ENCODE results near the gene ABCA9. TPM values are rescaled to one million over a fixed set of nuclear protein-coding genes. Genes with fewer than 3 reads are reported as not detected.
"Not testable (repeated sequence)": the region's sequence is repeated elsewhere in the genome, so short reads cannot be mapped to it uniquely, and the experiment has no call there.

ABCA9 gene
- total RNA-seq, 2 donors from 2014 or later, result 0.12 TPM; not detected in 1

- H3K27me3 Mint-ChIP-seq, result peaks cover 5 to 12% of the 10 kb centered on the region in 2 donors
- H3K4me1 Mint-ChIP-seq (ENCODE audit: low read depth in 2 of 2), result no peaks in the 10 kb centered on the region
- no peak for DNase-seq (ENCODE audit: low spot score)
- no peak overlapping the region for H3K27ac Mint-ChIP-seq
- H3K9me3 Mint-ChIP-seq, result peaks cover 3% of the 10 kb centered on the region
- no peak for ATAC-seq
- H3K36me3 Mint-ChIP-seq, result no peaks in the 10 kb centered on the region
- no peak overlapping the region for H3K4me3 Mint-ChIP-seq
Measured at GRCh38 chr17:68944435-68945035, 116.2 kb downstream of the ABCA9 start.

GRCh38 chr17:68943812-68944182 is 116.9 kb downstream of the ABCA9 start:
- H3K9me3 Mint-ChIP-seq; DNase-seq (ENCODE audit: low spot score); H3K36me3 Mint-ChIP-seq; H3K4me1 Mint-ChIP-seq (ENCODE audit: low read depth in 2 of 2); H3K4me3 Mint-ChIP-seq; ATAC-seq; H3K27ac Mint-ChIP-seq: not testable (repeated sequence)
- peaks cover 3 to 18% of the 10 kb centered on the region in 2 donors for H3K27me3 Mint-ChIP-seq

- peaks cover 3% of the 10 kb centered on the region for H3K9me3 Mint-ChIP-seq
- no peak for DNase-seq (ENCODE audit: low spot score)
- no peaks in the 10 kb centered on the region for H3K36me3 Mint-ChIP-seq
- peaks cover 3 to 19% of the 10 kb centered on the region in 2 donors for H3K27me3 Mint-ChIP-seq
- H3K4me3 Mint-ChIP-seq, result no peak overlapping the region
- no peak for ATAC-seq
- H3K27ac Mint-ChIP-seq, result no peak overlapping the region
- H3K4me1 Mint-ChIP-seq (ENCODE audit: low read depth in 2 of 2), result no peaks in the 10 kb centered on the region
Measured at GRCh38 chr17:68943123-68943811, 117.5 kb downstream of the ABCA9 start.

DNA sequence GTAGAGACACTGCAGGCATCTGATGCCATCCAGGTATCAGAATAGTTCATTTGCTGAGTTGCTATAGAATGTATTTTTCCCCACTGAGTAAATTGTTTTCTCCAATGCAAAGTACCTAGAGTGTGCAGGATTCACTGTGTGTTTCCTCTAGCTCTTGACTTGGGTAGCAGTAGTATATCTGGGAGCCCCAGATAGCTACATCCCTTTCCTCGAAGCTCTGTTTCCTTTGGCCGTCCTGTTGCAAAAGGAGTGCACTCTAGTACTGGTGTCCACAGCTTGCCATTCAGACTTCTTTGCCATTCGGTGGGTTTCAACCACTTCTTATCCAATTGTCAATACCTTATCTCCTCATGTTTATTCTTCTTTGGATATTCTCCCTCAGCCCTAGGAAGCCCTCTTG is 118.3 kb downstream of the ABCA9 start:
- no peaks in the 10 kb centered on the region for H3K36me3 Mint-ChIP-seq
- H3K27me3 Mint-ChIP-seq, result peaks cover 3 to 19% of the 10 kb centered on the region in 2 donors
- H3K4me1 Mint-ChIP-seq (ENCODE audit: low read depth in 2 of 2), result no peaks in the 10 kb centered on the region
- H3K9me3 Mint-ChIP-seq, result no peaks in the 10 kb centered on the region
- no peak overlapping the region for H3K27ac Mint-ChIP-seq
- DNase-seq (ENCODE audit: low spot score) (no peak), ATAC-seq (no peak)
- no peak overlapping the region for H3K4me3 Mint-ChIP-seq

DNA sequence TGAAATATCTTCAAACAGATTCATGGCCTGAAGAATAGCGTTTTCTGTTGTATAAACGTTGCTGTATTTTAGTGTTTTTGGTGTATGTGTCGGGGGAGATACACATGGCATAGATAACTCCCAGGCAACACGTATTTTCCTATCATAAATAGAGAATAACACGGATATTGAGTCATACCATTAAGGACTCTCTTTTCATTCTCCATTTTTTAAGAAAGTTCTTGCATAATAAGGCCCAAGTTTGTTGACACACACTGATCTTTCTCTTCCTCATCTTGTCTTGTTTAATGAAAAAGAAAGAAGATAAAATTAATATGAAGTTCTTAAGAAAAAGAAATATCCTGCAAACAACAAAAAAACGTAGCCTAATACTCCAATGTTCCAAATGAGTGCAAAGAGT is 119.0 kb downstream of the ABCA9 start:
- no peak for ATAC-seq
- Mint-ChIP-seq H3K4me3 (no peak overlapping the region), H3K4me1 (ENCODE audit: low read depth in 2 of 2) (no peaks in the 10 kb centered on the region), H3K27me3 (peaks cover 3 to 24% of the 10 kb centered on the region in 2 donors), H3K27ac (no peak overlapping the region), H3K9me3 (no peaks in the 10 kb centered on the region), H3K36me3 (no peaks in the 10 kb centered on the region)
- no peak for DNase-seq (ENCODE audit: low spot score)

- ATAC-seq, result no peak
- Mint-ChIP-seq H3K36me3 (no peaks in the 10 kb centered on the region), H3K27me3 (peaks cover 0 to 36% of the 10 kb centered on the region in 2 donors), H3K9me3 (no peaks in the 10 kb centered on the region), H3K4me3 (no peak overlapping the region), H3K27ac (no peak overlapping the region), H3K4me1 (ENCODE audit: low read depth in 2 of 2) (no peaks in the 10 kb centered on the region)
- no peak for DNase-seq (ENCODE audit: low spot score)
Measured at GRCh38 chr17:68939195-68939594, 121.5 kb downstream of the ABCA9 start.

GRCh38 chr17:68937890-68938514 is 122.7 kb downstream of the ABCA9 start:
- no peaks in the 10 kb centered on the region for H3K9me3 Mint-ChIP-seq
- no peaks in the 10 kb centered on the region for H3K4me1 Mint-ChIP-seq (ENCODE audit: low read depth in 2 of 2)
- H3K27ac Mint-ChIP-seq, result no peak overlapping the region
- H3K36me3 Mint-ChIP-seq, result no peaks in the 10 kb centered on the region
- no peak for DNase-seq (ENCODE audit: low spot score)
- ATAC-seq, result no peak
- no peak overlapping the region for H3K4me3 Mint-ChIP-seq
- peaks cover 0 to 36% of the 10 kb centered on the region in 2 donors for H3K27me3 Mint-ChIP-seq

- ATAC-seq (no peak), DNase-seq (ENCODE audit: low spot score) (no peak)
- H3K27ac Mint-ChIP-seq, result no peak overlapping the region
- H3K4me3 Mint-ChIP-seq, result no peak overlapping the region
- H3K36me3 Mint-ChIP-seq, result no peaks in the 10 kb centered on the region
- H3K9me3 Mint-ChIP-seq, result no peaks in the 10 kb centered on the region
- no peaks in the 10 kb centered on the region for H3K4me1 Mint-ChIP-seq (ENCODE audit: low read depth in 2 of 2)
- peaks cover 10 to 21% of the 10 kb centered on the region in 2 donors for H3K27me3 Mint-ChIP-seq
Measured at GRCh38 chr17:68927516-68927915, 133.2 kb downstream of the ABCA9 start.

- no peak for DNase-seq (ENCODE audit: low spot score)
- Mint-ChIP-seq H3K4me1 (ENCODE audit: low read depth in 2 of 2) (no peaks in the 10 kb centered on the region), H3K27ac (no peak overlapping the region), H3K27me3 (peaks cover 0 to 17% of the 10 kb centered on the region in 2 donors), H3K9me3 (no peaks in the 10 kb centered on the region), H3K4me3 (no peak overlapping the region), H3K36me3 (no peaks in the 10 kb centered on the region)
- ATAC-seq, result no peak
Measured at GRCh38 chr17:68924793-68925720, 135.7 kb downstream of the ABCA9 start.

Other genes starting within 250 kb of the ABCA9 start
- not detected for gene ABCA8, start 105.5 kb downstream of the ABCA9 start, total RNA-seq
- gene ABCA6, start 81.0 kb upstream of the ABCA9 start, total RNA-seq, result 1 to 10 TPM; 1.1 to 1.3 TPM
- 1 to 10 TPM; 2.0 to 4.7 TPM for gene ABCA10, start 167.9 kb upstream of the ABCA9 start, total RNA-seq

Data from natural killer cell treated with Interleukin-12 subunit alpha and Interleukin-12 subunit beta and Interleukin-15 and Interleukin-18, amount 100 ng/mL, for 72 hours (primary cell).